Osteocyte (in vitro differentiated cells): ENCODE results near the gene FAM110C. TPM values are rescaled to one million over a fixed set of nuclear protein-coding genes. Genes with fewer than 3 reads are reported as not detected.
"Not testable (repeated sequence)": the region's sequence is repeated elsewhere in the genome, so short reads cannot be mapped to it uniquely, and the experiment has no call there.

Experiments
- DNase-seq: peaks from one replicate; pipeline ENCODE4 v3.0.0; 2021; ENCODE audit warnings: mixed read lengths; ENCODE audit not compliant: unreplicated experiment; ENCODE audit errors: extremely low spot score
- H3K27ac Mint-ChIP-seq: one replicate; pipeline ENCODE4 v1.8.0; 2021; ENCODE audit warnings: mild to moderate bottlenecking, mixed read lengths; ENCODE audit not compliant: unreplicated experiment
- H3K27me3 Mint-ChIP-seq: one replicate; pipeline ENCODE4 v1.8.0; 2021; ENCODE audit warnings: mixed read lengths; ENCODE audit not compliant: unreplicated experiment
- H3K36me3 Mint-ChIP-seq: one replicate; pipeline ENCODE4 v1.8.0; 2021; ENCODE audit warnings: mixed read lengths; ENCODE audit not compliant: unreplicated experiment
- H3K4me1 Mint-ChIP-seq: one replicate; pipeline ENCODE4 v1.8.0; 2021; ENCODE audit warnings: mixed read lengths; ENCODE audit not compliant: unreplicated experiment
- H3K4me3 Mint-ChIP-seq: one replicate; pipeline ENCODE4 v1.8.0; 2021; ENCODE audit warnings: mild to moderate bottlenecking, moderate library complexity, mixed read lengths; ENCODE audit not compliant: unreplicated experiment
- H3K9me3 Mint-ChIP-seq: one replicate; pipeline ENCODE4 v1.8.0; 2021; ENCODE audit warnings: mixed read lengths; ENCODE audit not compliant: unreplicated experiment
- total RNA-seq: library from RNA; stranded (reverse); gene quantifications from 2 replicates; pipeline ENCODE4 v1.2.1, GENCODE V29; 2021
- TF ChIP-seq, protein P1 (sequence below): fragments of 200-600 bp; sonication (generic); IDR thresholded peaks from 2 replicates; pipeline ENCODE4 v1.5.0; 2021; ENCODE audit warnings: antibody characterized with exemption, mild to moderate bottlenecking, moderate library complexity

Gene FAM110C
- total RNA-seq, 1 donor from 2014 or later: not detected

DNA sequence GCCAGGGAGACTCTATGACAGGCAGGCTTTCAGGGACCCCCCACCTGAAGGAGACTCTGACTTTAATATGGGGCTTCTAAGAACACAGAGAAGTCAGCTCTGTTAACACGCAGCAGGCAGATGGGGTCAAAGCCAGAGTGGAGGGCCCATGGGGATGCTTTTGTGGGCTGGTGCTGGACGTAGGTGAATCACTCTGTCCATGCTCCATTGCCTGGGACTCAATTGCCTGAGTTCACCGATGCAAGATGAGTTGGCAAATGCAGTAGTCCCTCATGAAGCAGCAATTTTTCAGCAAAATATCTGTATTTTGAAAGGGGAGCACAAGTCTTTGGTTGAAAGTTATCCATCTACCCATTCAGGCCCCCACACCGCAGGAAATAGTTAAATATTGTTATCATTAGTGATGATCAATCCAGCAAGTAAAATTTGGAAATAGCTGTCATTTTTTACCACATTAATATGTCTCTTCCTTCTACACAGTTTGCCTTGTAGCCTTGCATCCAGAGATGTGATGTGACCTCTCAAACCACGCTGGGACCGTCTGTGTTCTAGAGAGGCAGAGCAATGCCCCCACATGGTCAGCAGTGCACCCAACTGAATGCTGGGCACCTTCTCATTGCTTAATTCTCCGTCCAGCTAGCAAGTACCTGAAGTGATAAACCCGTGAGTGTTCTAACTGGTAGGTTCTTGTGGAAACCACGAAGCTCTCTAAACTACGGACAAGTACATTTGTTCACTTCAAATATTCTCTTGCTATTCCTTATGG lies 34.8 kb upstream of the FAM110C start:
- no peaks in the 10 kb centered on the region for H3K36me3 Mint-ChIP-seq
- no peak overlapping the region for H3K4me3 Mint-ChIP-seq
- H3K27me3 Mint-ChIP-seq: no peaks in the 10 kb centered on the region
- no peaks in the 10 kb centered on the region for H3K4me1 Mint-ChIP-seq
- TF ChIP-seq, protein P1, sequence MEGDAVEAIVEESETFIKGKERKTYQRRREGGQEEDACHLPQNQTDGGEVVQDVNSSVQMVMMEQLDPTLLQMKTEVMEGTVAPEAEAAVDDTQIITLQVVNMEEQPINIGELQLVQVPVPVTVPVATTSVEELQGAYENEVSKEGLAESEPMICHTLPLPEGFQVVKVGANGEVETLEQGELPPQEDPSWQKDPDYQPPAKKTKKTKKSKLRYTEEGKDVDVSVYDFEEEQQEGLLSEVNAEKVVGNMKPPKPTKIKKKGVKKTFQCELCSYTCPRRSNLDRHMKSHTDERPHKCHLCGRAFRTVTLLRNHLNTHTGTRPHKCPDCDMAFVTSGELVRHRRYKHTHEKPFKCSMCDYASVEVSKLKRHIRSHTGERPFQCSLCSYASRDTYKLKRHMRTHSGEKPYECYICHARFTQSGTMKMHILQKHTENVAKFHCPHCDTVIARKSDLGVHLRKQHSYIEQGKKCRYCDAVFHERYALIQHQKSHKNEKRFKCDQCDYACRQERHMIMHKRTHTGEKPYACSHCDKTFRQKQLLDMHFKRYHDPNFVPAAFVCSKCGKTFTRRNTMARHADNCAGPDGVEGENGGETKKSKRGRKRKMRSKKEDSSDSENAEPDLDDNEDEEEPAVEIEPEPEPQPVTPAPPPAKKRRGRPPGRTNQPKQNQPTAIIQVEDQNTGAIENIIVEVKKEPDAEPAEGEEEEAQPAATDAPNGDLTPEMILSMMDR: no peak
- peaks cover 10% of the 10 kb centered on the region for H3K9me3 Mint-ChIP-seq
- no peak overlapping the region for H3K27ac Mint-ChIP-seq
- no peak for DNase-seq

DNA sequence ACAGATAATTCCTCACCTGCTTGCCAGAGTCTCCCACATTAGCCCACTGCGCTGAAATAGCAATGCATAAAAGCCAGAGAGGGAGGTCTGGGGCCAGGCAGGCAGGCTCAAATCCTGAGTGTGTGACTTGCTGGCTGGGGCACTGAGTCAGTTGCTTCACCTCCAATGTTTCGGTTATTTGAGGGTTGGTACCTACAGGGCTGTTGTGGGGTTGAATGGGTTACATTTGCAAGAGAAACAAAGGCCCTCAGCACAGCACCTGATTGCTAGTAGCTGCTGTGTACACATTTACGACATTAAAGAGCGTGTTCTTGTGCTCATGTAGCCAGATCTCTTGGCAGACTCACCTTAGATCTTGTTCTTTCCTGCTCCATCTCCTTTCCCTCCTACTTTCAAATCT lies 34.1 kb upstream of the FAM110C start:
- no peak for DNase-seq
- Mint-ChIP-seq H3K36me3 (no peaks in the 10 kb centered on the region), H3K27ac (no peak overlapping the region), H3K27me3 (no peaks in the 10 kb centered on the region), H3K4me1 (no peaks in the 10 kb centered on the region), H3K9me3 (peaks cover 10% of the 10 kb centered on the region), H3K4me3 (no peak overlapping the region)
- TF ChIP-seq, protein P1: no peak

DNA sequence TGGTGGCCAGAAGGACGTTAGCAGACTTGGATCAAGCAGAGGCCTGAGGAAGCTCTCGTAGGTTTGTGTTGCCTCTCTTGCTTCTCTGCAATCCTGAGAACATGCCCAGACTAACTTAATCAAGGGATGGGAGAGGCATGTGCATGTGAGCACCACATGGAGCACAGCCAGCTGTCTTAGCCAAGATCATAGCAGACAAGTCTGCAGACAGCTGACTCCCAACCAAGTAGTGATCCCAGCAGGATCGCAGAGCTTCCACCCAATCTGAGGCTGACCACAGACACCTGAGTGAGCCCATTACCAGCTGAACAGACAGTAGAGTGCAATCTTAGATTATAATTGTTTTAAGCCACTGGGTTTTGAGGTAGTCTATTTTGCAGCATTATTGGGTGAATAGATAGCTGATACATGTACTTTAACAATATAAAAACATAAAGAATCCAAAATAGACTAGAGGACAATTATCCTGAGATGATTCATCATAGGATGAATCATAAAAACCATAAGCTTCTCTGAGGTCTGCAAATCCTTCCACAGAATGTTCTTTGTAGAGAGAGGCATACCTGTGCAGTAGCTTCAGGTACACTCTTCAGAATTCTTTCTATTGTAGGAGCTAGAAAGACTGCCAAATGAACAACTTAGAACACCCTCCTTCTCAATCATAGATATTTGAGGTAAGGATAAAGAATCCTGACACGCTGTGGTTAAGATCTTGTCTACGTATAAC lies 25.2 kb upstream of the FAM110C start:
- TF ChIP-seq, protein P1: no peak

DNA sequence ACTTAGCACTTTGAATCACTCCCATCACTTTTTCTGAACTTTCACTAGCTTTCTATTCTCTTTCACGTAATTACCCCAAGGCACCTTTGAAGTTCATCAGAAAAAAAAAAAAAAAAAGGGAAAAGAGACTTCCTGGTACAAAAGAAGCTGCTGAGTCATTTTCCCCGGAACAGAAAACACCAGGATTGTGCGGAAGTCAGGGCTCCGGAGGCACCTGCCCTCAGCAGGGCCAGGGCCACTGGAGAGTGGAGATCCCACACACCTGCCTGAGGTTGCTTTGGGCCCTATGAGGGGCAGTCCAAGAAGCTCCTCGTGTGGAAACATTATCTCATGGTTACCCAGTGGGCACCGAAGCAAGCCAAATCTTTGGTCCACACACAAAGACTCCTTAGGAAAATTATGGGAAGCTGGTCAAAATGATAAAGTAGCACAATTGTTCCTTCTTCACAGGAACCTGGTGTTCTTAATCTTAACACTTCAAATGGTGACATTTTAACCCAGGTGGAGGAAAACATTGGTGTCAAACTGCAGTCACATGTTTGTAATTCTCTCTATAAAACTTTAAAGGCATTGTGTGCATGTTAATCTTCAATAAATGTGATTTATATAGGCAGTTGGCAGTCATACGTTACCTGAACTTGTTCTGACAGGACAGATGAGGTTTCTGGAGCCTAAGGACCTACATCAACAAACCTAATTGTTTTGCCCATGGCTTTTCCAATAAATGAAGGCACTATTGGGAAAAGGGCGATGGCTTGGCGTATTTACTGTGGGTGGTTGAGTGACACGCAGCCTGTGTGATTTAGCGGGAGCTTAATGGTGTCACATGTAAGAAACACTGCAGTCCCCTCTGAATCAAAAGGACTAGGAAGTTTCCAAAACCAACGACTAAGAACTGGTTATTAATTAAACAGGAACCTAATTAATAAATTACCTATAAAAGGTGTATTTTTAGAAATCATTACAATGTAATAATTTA lies 23.4 kb upstream of the FAM110C start:
- no peak for DNase-seq
- TF ChIP-seq, protein P1: no peak
- H3K36me3 Mint-ChIP-seq: no peaks in the 10 kb centered on the region
- H3K4me3 Mint-ChIP-seq: no peak overlapping the region
- peaks cover 8% of the 10 kb centered on the region for H3K9me3 Mint-ChIP-seq
- no peaks in the 10 kb centered on the region for H3K27me3 Mint-ChIP-seq
- no peak overlapping the region for H3K27ac Mint-ChIP-seq
- no peaks in the 10 kb centered on the region for H3K4me1 Mint-ChIP-seq

More for the DNA sequence above, 25.2 kb upstream of the FAM110C start:
- no peak for DNase-seq
- no peaks in the 10 kb centered on the region for H3K4me1 Mint-ChIP-seq
- H3K4me3 Mint-ChIP-seq: no peak overlapping the region
- no peaks in the 10 kb centered on the region for H3K36me3 Mint-ChIP-seq
- peaks cover 8% of the 10 kb centered on the region for H3K9me3 Mint-ChIP-seq
- no peaks in the 10 kb centered on the region for H3K27me3 Mint-ChIP-seq
- no peak overlapping the region for H3K27ac Mint-ChIP-seq

DNA sequence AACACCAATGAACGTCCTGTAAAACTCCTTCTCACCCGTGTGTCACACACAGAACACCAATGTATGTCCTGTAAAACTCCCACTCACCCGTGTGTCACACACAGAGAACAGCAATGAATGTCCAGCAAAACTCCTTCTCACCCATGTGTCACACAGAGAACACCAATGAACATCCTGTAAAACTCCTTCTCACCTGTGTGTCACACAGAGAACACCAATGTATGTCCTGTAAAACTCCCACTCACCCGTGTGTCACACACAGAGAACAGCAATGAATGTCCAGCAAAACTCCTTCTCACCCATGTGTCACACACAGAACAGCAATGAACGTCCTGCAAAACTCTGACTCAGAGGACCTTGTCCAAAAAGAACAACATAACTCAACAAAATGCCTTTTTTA lies 22.3 kb upstream of the FAM110C start:
- not testable (repeated sequence) for H3K36me3 Mint-ChIP-seq, H3K27me3 Mint-ChIP-seq, H3K4me3 Mint-ChIP-seq, DNase-seq, H3K4me1 Mint-ChIP-seq, H3K9me3 Mint-ChIP-seq, H3K27ac Mint-ChIP-seq
